ENCODE results near the gene SEZ6L. TPM values are rescaled to one million over a fixed set of nuclear protein-coding genes. Genes with fewer than 3 reads are reported as not detected.

Gene SEZ6L
- total RNA-seq, 1 experiment from 2014 or later, result not detected

DNA sequence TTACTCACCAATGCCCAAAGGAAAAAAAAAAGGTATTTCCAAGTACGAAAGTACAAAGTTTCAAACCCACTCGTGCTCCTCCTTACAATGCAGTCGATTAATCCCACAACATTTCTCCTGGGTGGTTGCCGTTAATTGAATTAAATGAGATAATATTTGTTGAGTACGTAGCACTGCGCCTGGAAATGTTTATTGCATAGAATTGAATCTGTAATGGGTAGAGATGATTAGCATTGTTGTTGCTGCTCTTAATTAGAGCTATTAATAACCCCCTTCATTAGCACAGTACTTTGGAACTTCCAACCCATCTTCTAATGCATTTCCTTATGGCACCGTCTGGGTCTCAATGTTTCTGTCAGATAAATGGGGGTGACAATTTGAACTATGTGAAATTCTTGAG is 77.3 kb downstream of the SEZ6L start:
- Histone ChIP-seq H3F3A (ENCODE audit: low read length, unreplicated experiment) (no peaks in the 10 kb centered on the region), H3K9me2 (replicated peaks; ENCODE audit: low read length) (no peaks in the 10 kb centered on the region), H2AFZ (ENCODE audit: low read length) (no peak overlapping the region), H3K79me2 (ENCODE audit: low read length) (no peaks in the 10 kb centered on the region), H3K36me3 (ENCODE audit: low read depth, low read length) (no peaks in the 10 kb centered on the region), H3K9ac (ENCODE audit: low read length) (no peak overlapping the region), H3K27ac (ENCODE audit: low read length) (no peak overlapping the region), H4K20me1 (ENCODE audit: low read length) (no peaks in the 10 kb centered on the region), H3K4me2 (ENCODE audit: low read length) (no peak overlapping the region), H3K9me3 (ENCODE audit: low read length) (no peaks in the 10 kb centered on the region), H3K27me3 (ENCODE audit: low read length) (peaks cover 19% of the 10 kb centered on the region; the same call in 1 of the 2 replicates), H3K4me1 (ENCODE audit: insufficient read depth, low read length) (no peaks in the 10 kb centered on the region), H3K4me3 (ENCODE audit: low read length) (no peak overlapping the region)
- CTCF ChIA-PET, result no interaction called here
- no peak for ATAC-seq
- DNase-seq, result no peak
- BruUV-seq (replicated peaks), result no TSS peak
- TF ChIP-seq, protein P1, sequence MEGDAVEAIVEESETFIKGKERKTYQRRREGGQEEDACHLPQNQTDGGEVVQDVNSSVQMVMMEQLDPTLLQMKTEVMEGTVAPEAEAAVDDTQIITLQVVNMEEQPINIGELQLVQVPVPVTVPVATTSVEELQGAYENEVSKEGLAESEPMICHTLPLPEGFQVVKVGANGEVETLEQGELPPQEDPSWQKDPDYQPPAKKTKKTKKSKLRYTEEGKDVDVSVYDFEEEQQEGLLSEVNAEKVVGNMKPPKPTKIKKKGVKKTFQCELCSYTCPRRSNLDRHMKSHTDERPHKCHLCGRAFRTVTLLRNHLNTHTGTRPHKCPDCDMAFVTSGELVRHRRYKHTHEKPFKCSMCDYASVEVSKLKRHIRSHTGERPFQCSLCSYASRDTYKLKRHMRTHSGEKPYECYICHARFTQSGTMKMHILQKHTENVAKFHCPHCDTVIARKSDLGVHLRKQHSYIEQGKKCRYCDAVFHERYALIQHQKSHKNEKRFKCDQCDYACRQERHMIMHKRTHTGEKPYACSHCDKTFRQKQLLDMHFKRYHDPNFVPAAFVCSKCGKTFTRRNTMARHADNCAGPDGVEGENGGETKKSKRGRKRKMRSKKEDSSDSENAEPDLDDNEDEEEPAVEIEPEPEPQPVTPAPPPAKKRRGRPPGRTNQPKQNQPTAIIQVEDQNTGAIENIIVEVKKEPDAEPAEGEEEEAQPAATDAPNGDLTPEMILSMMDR (conservative IDR thresholded peaks at IDR 0.05; ENCODE audit: low read depth, low read length), result no peak
- POLR2A ChIA-PET (ENCODE audit: unreplicated experiment), result no interaction called here
- intact Hi-C loops (cut with micrococcal nuclease), result no loop called here

DNA sequence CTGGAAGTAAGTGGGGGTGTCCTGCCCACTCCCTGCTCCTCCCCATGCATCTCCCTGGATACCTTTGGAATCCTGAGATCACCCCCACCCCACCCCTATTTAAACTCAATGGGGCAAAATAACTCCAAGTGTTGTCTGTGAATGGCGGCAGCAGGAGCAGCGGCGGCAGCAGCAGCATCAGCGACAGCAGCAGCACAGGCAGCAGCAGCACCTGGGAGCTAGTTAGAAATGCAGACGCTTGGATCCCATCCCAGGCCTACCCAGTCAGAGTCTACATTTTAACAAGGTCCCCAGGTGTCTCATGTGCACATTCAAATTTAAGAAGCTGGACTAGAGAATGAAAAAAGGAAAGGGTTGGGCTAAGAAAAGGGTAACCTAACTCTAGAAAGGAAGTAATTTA is 82.6 kb downstream of the SEZ6L start:
- H2AFZ ChIP-seq (ENCODE audit: low read length), result no peak overlapping the region
- H3K27me3 ChIP-seq (ENCODE audit: low read length), result peaks cover 4% of the 10 kb centered on the region; the same call in 1 of the 2 replicates
- POLR2A ChIA-PET (ENCODE audit: unreplicated experiment), result no interaction called here

DNA sequence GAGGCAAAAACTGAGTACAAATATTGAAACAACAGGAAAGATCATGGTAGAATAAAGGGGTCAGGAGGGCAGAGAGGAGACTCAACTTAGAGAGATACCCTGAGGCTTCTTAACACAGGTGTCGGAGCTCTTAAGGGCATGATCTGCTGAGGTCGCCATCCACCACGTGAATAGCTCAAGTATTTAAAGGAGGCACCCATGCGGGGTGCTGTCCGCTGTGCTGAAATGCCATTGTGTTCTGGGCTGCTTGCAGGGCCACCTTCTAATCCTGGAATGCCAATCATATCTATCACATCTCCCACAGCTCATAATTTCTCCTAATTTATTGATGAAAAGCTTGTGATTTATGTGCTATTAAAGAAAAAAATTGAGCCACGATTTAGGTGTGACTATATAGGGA is 90.2 kb downstream of the SEZ6L start:
- Histone ChIP-seq H4K20me1 (ENCODE audit: low read length) (no peaks in the 10 kb centered on the region), H3K4me1 (ENCODE audit: insufficient read depth, low read length) (no peaks in the 10 kb centered on the region), H2AFZ (ENCODE audit: low read length) (no peak overlapping the region), H3K9ac (ENCODE audit: low read length) (no peak overlapping the region), H3K27ac (ENCODE audit: low read length) (no peak overlapping the region), H3K36me3 (ENCODE audit: low read depth, low read length) (no peaks in the 10 kb centered on the region), H3K4me3 (ENCODE audit: low read length) (no peak overlapping the region), H3K27me3 (ENCODE audit: low read length) (no peaks in the 10 kb centered on the region), H3K9me3 (ENCODE audit: low read length) (no peaks in the 10 kb centered on the region), H3K9me2 (replicated peaks; ENCODE audit: low read length) (no peaks in the 10 kb centered on the region), H3K4me2 (ENCODE audit: low read length) (no peak overlapping the region), H3F3A (ENCODE audit: low read length, unreplicated experiment) (no peaks in the 10 kb centered on the region), H3K79me2 (ENCODE audit: low read length) (no peaks in the 10 kb centered on the region)
- DNase-seq (peak; percentile 20), ATAC-seq (no peak)
- TF ChIP-seq EZH2phosphoT487 (IDR thresholded peaks at IDR 0.05; ENCODE audit: borderline replicate concordance, low read length) (no peak), EZH2 (IDR thresholded peaks at IDR 0.05; ENCODE audit: low read length, unreplicated experiment) (no peak)
- TF ChIP-seq, protein P1 (conservative IDR thresholded peaks at IDR 0.05; ENCODE audit: low read depth, low read length), result no peak
- BruUV-seq (replicated peaks), result no TSS peak
- ChIA-PET POLR2A (ENCODE audit: unreplicated experiment) (no interaction called here), CTCF (no interaction called here)
- intact Hi-C loops (cut with micrococcal nuclease), result no loop called here

More for the DNA sequence above, 82.6 kb downstream of the SEZ6L start:
- H3K9me3 ChIP-seq (ENCODE audit: low read length), result no peaks in the 10 kb centered on the region
- no peaks in the 10 kb centered on the region for H3K79me2 ChIP-seq (ENCODE audit: low read length)
- TF ChIP-seq, protein P1 (conservative IDR thresholded peaks at IDR 0.05; ENCODE audit: low read depth, low read length), result no peak
- TF ChIP-seq EZH2phosphoT487 (IDR thresholded peaks at IDR 0.05; ENCODE audit: borderline replicate concordance, low read length) (no peak), EZH2 (IDR thresholded peaks at IDR 0.05; ENCODE audit: low read length, unreplicated experiment) (no peak)
- no peaks in the 10 kb centered on the region for H3F3A ChIP-seq (ENCODE audit: low read length, unreplicated experiment)
- H3K4me2 ChIP-seq (ENCODE audit: low read length), result no peak overlapping the region
- H3K4me1 ChIP-seq (ENCODE audit: insufficient read depth, low read length), result no peaks in the 10 kb centered on the region
- no peak overlapping the region for H3K27ac ChIP-seq (ENCODE audit: low read length)
- BruUV-seq (replicated peaks), result no TSS peak
- H4K20me1 ChIP-seq (ENCODE audit: low read length), result no peaks in the 10 kb centered on the region
- H3K9me2 ChIP-seq (replicated peaks; ENCODE audit: low read length), result no peaks in the 10 kb centered on the region
- no peak overlapping the region for H3K9ac ChIP-seq (ENCODE audit: low read length)
- intact Hi-C loops (cut with micrococcal nuclease), result no loop called here
- DNase-seq (no peak), ATAC-seq (no peak)
- H3K36me3 ChIP-seq (ENCODE audit: low read depth, low read length), result no peaks in the 10 kb centered on the region
- H3K4me3 ChIP-seq (ENCODE audit: low read length), result no peak overlapping the region
- CTCF ChIA-PET, result no interaction called here
